ENCODE results near the gene PCDHGA1. TPM values are rescaled to one million over a fixed set of nuclear protein-coding genes. Genes with fewer than 3 reads are reported as not detected.
"Not testable (repeated sequence)": the region's sequence is repeated elsewhere in the genome, so short reads cannot be mapped to it uniquely, and the experiment has no call there.

The PCDHGA1 gene
- total RNA-seq, 1 donor from 2014 or later = 0.13 TPM

DNA sequence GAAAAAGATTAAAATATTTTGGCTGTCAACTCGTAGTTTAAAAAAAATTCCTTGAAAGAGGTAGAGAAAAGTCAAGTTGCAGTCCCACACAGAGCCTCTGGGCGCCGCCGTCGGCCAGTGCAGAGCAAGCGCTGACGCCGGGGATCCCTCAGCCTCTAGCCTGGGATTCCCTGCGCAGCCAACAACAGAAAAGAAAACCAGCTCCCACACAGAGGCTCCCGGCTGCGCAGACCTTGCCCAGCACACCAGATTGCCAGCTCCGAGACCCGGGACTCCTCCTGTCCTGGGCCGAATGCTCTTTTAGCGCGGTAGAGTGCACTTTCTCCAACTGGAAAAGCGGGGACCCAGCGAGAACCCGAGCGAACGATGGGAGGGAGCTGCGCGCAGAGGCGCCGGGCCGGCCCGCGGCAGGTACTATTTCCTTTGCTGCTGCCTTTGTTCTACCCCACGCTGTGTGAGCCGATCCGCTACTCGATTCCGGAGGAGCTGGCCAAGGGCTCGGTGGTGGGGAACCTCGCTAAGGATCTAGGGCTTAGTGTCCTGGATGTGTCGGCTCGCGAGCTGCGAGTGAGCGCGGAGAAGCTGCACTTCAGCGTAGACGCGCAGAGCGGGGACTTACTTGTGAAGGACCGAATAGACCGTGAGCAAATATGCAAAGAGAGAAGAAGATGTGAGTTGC lies 87.3 kb downstream of the PCDHGA1 start, which contains the start of gene PCDHGB7:
Gene PCDHGB7 (plus strand): TSS at position 184 of the 679 bp plus-strand sequence. CDS start 183 bp downstream, at position 367.
- Mint-ChIP-seq H3K36me3 (ENCODE audit: unreplicated experiment) (peaks cover 71% of the 10 kb centered on the region), H3K9me3 (ENCODE audit: unreplicated experiment) (peaks cover 37% of the 10 kb centered on the region), H3K27ac (ENCODE audit: unreplicated experiment) (peak within 1 kb of the TSS; percentile 71), H3K4me3 (ENCODE audit: unreplicated experiment) (peak within 1 kb of the TSS; percentile 38)
- not testable (repeated sequence) for H3K27me3 Mint-ChIP-seq (ENCODE audit: unreplicated experiment); H3K4me1 Mint-ChIP-seq (ENCODE audit: unreplicated experiment); DNase-seq (ENCODE audit: extremely low spot score, unreplicated experiment)
- TF ChIP-seq, protein P1, sequence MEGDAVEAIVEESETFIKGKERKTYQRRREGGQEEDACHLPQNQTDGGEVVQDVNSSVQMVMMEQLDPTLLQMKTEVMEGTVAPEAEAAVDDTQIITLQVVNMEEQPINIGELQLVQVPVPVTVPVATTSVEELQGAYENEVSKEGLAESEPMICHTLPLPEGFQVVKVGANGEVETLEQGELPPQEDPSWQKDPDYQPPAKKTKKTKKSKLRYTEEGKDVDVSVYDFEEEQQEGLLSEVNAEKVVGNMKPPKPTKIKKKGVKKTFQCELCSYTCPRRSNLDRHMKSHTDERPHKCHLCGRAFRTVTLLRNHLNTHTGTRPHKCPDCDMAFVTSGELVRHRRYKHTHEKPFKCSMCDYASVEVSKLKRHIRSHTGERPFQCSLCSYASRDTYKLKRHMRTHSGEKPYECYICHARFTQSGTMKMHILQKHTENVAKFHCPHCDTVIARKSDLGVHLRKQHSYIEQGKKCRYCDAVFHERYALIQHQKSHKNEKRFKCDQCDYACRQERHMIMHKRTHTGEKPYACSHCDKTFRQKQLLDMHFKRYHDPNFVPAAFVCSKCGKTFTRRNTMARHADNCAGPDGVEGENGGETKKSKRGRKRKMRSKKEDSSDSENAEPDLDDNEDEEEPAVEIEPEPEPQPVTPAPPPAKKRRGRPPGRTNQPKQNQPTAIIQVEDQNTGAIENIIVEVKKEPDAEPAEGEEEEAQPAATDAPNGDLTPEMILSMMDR (IDR thresholded peaks at IDR 0.05) = peak; percentile 32

DNA sequence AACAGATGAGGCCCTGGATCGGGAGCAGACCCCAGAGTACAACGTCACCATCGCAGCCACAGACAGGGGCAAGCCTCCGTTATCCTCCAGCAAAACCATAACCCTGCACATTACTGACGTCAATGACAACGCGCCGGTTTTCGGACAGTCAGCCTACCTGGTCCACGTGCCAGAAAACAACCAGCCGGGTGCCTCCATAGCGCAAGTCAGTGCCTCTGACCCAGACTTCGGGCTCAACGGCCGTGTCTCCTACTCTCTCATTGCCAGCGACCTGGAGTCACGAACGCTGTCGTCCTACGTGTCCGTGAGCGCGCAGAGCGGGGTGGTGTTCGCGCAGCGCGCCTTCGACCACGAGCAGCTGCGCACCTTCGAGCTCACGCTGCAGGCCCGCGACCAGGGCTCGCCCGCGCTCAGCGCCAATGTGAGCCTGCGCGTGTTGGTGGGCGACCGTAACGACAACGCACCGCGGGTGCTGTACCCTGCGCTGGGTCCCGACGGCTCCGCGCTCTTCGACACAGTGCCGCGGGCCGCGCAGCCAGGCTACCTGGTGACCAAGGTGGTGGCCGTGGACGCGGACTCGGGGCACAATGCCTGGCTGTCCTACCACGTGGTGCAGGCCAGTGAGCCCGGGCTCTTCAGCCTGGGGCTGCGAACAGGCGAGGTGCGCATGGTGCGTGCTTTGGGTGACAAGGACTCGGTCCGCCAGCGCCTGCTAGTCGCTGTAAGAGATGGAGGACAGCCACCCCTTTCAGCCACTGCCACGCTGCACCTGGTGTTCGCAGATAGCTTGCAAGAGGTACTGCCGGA lies 89.0 kb downstream of the PCDHGA1 start:
- DNase-seq (ENCODE audit: extremely low spot score, unreplicated experiment) = no peak
- no peak overlapping the region for H3K27ac Mint-ChIP-seq (ENCODE audit: unreplicated experiment)
- H3K4me3 Mint-ChIP-seq (ENCODE audit: unreplicated experiment) = no peak overlapping the region
- no peaks in the 10 kb centered on the region for H3K4me1 Mint-ChIP-seq (ENCODE audit: unreplicated experiment)
- peaks cover 36% of the 10 kb centered on the region for H3K9me3 Mint-ChIP-seq (ENCODE audit: unreplicated experiment)
- TF ChIP-seq, protein P1 (IDR thresholded peaks at IDR 0.05) = no peak
- no peaks in the 10 kb centered on the region for H3K27me3 Mint-ChIP-seq (ENCODE audit: unreplicated experiment)
- peaks cover 64% of the 10 kb centered on the region for H3K36me3 Mint-ChIP-seq (ENCODE audit: unreplicated experiment)

DNA sequence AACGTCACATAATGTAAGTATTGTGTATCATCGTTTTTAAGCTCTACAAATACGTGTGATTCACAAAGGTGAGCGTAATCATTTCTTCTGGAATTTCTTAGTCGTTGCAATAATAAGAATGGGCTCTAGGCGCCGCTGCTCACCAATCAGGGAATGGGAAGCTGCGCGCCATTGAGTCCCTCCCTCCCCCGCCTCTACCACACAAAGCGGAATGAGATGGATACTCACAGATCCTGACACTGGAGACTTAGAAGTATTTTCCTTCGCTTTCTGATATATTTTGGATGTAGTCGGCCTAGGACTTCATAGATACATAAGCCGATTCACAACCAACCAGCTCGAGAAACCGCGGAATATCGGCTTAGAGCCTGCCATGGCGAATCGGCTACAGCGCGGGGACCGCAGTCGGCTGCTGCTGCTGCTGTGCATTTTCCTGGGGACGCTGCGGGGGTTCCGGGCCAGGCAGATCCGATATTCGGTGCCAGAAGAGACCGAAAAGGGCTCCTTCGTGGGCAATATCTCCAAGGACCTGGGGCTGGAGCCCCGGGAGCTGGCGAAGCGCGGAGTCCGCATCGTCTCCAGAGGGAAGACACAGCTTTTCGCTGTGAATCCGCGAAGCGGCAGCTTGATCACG lies 90.7 kb downstream of the PCDHGA1 start, which contains the start of gene PCDHGA11:
Gene PCDHGA11 (plus strand): TSS at position 197 of the 634 bp plus-strand sequence. CDS start 177 bp downstream, at position 374.
- Mint-ChIP-seq H3K9me3 (ENCODE audit: unreplicated experiment) (peaks cover 36% of the 10 kb centered on the region), H3K27ac (ENCODE audit: unreplicated experiment) (no peak within 1 kb of the TSS), H3K36me3 (ENCODE audit: unreplicated experiment) (peaks cover 63% of the 10 kb centered on the region), H3K4me1 (ENCODE audit: unreplicated experiment) (no peaks in the 10 kb centered on the region), H3K4me3 (ENCODE audit: unreplicated experiment) (no peak within 1 kb of the TSS), H3K27me3 (ENCODE audit: unreplicated experiment) (no peaks in the 10 kb centered on the region)
- no peak for DNase-seq (ENCODE audit: extremely low spot score, unreplicated experiment)
- TF ChIP-seq, protein P1 (IDR thresholded peaks at IDR 0.05) = no peak

DNA sequence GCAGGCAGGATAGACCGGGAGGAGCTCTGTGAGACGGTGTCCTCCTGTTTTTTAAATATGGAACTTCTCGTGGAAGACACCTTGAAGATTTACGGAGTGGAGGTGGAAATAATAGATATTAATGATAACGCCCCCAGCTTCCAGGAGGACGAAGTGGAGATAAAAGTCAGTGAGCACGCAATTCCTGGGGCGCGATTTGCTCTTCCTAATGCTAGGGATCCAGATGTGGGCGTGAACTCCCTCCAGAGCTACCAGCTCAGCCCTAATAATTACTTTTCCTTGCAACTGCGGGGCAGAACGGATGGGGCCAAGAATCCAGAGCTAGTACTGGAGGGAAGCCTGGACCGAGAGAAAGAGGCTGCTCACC lies 91.2 kb downstream of the PCDHGA1 start:
- TF ChIP-seq, protein P1 (IDR thresholded peaks at IDR 0.05) = no peak
- Mint-ChIP-seq H3K9me3 (ENCODE audit: unreplicated experiment) (peaks cover 32% of the 10 kb centered on the region), H3K4me1 (ENCODE audit: unreplicated experiment) (no peaks in the 10 kb centered on the region), H3K27me3 (ENCODE audit: unreplicated experiment) (no peaks in the 10 kb centered on the region), H3K27ac (ENCODE audit: unreplicated experiment) (no peak overlapping the region), H3K4me3 (ENCODE audit: unreplicated experiment) (no peak overlapping the region), H3K36me3 (ENCODE audit: unreplicated experiment) (peaks cover 62% of the 10 kb centered on the region)
- DNase-seq (ENCODE audit: extremely low spot score, unreplicated experiment) = no peak

Data from osteocyte (in vitro differentiated cells).